ENCODE data around the gene LSAMP.

LSAMP gene

DNA sequence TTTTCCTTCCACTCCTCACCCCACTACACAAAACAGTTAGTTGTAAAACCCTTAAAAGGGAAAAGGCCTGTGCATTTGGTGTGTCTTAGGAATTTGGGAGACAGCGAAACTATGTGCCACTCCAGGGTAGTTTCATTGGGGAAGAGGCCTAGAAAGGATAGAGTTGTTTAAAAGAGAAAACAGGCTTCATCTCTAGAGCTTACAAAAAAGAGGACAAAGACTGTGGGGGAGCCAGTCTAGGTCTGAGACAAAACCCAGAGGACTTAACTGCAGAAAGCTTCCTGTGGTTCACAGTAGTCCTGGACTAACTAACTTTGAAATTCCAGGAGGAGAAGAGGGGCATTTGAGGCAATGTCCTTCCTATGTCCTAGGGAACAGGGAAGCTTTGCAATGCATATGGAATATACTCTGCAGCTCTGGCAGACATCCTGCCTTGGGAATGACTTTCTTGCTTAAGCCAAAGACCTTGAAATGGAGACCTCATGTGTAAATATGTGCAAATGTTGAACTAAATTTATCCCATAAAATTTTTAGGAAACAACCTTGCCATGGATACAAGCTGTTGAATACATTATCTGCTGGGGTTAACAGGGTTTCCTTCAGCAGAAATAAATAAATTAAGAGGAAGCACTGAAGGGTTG is 159.4 kb downstream of the LSAMP start:
- DNase-seq = no peak

DNA sequence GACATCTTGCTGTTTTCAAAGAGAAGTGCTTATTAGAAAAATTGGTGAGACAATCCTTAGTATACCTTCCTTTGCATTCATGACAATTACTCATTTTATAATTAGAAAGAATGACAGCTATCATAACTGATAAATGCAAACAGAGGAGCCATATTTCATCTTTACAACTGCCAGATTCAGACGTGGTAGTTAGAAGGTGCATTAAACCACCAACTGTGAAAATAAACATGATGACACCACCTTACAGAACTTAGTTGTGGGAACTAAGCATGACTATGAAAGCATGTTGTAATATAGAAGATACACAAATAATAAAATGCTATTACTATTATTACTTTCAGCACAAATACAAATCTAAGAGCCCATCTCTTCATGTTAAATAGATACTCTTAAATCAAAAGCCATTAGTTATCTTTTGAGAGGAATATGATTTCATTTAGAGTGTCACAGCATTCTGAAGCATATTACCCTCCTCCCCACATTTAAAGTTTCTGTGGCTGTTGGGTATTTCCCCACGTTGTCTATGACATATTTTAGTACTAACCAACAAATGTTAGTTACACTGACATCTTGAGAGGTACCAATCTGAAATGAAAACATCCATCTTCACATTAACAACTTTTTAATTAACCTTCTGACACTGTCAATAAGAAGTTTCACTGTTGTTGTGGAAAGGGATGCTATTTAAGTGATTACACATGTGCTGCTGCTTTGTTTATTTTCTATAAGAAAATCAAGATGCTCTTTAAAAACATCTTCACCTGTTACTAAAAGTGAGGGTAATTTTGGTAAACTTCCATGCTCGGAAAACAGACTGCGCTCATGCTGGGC is 163.8 kb downstream of the LSAMP start:
- no peak for DNase-seq

- no peak for DNase-seq
These were observed 165.1 kb downstream of the LSAMP start for GRCh38 chr3:116280130-116280740.

GRCh38 chr3:116276675-116277074 is 168.6 kb downstream of the LSAMP start:
- DNase-seq = no peak

DNA sequence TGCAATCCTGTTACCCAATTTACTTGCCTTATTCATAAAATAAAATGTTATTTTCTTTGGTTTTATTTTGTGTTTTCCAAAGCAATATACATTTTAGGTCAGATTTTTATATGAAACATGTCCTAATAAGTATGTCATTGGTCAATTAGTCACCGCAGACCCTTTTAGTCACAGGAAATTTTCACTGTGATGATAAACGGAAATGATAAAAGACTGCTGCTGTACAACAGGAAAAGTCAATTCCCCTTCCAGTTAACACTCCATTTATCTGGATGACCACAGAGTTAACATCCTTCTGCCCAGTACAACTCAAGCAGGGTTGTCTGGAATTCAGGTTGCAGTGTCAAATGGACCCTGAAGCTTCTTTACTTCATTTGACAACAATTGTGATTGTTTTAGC is 175.2 kb downstream of the LSAMP start:
- no peak for DNase-seq

DNA sequence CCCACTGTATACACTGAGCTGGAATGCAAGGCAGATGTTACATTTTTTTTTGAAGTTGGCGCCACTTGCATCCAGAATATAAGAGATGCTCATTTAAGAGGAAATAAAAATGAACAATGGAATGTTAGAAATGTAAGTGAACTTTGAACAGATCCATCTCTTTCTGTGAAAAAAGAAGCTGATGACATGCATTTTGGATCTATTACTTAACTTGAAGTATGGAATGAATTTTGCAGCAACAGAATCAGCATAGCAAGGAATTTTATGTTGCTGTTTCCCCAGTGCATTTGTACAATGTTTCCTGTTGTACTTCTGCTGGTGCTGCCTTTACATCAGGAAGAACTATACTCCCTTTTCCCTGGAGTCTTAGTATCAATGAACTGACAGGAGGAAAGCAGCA is 178.2 kb downstream of the LSAMP start:
- no peak for DNase-seq

DNA sequence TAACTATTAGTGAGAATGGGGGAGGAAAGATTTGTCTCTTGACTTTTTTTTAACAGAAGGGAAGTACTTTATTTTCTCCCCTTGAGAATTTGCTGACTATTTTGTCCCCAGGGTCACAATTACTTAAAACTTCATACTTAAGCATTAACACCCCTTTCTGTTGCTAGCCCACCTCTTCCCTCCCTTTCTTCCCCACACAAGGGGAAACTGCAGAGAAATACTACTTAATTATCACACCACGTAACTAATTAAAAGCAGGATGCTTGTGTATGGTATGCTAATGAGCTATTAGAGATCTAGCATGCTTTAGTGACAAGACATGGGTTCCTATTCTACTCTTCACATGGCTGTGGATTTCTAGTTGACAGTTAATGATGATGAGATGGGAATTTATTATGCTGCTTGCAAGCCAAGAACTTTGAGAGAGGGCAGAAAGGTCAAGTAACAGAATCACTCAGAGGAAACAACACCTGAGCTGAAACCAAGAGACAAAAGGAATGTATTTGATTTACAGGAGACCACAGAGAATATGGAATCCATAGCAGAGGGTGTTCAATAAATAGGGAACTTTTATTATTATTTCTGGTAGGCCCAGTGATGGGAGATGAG is 179.2 kb downstream of the LSAMP start:
- no peak for DNase-seq

- DNase-seq = no peak
These were observed 180.0 kb downstream of the LSAMP start for GRCh38 chr3:116265320-116265695.

GRCh38 chr3:116264546-116265319 is 180.6 kb downstream of the LSAMP start:
- DNase-seq = no peak

DNA sequence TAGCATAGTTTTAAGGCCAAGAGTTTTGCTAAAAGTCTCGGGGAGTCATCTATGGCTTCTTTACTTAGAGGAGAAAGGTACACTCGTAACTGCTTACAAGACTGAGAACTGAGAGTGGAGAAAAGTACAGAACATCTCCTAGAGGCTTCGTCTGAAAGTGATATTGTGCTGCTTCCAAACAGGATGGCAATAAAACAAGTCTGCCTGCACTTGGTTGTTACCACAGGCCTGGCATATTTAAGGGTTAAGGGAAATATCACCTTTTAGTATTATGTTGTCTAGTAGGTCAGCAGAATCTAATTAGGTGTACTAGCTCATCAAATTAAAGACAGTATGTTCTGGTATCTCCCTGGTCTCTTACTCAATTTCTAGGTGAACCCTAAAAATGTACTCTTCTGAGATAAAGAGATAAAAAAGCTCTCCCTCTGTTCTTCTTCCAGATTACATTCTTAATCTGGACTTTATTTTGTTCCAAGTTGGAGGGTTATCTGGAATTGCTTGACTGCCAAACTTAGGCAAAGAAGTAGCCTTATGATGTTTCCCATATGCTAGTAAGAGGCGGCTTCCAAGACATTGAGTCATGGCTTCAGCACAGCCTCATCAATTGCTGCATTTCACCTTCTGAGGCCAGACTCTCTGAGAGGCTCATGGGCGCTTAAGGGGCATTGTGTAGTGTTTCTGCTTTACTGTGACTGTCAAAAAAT is 181.3 kb downstream of the LSAMP start:
- no peak for DNase-seq

- DNase-seq = no peak
These were observed 184.8 kb downstream of the LSAMP start for GRCh38 chr3:116260491-116260890.

GRCh38 chr3:116259984-116260383 is 185.3 kb downstream of the LSAMP start:
- DNase-seq = no peak

- no peak for DNase-seq
These were observed 188.3 kb downstream of the LSAMP start for GRCh38 chr3:116256843-116257485.

GRCh38 chr3:116254541-116254940 is 190.7 kb downstream of the LSAMP start:
- no peak for DNase-seq

GRCh38 chr3:116253511-116253910 is 191.8 kb downstream of the LSAMP start:
- no peak for DNase-seq

DNA sequence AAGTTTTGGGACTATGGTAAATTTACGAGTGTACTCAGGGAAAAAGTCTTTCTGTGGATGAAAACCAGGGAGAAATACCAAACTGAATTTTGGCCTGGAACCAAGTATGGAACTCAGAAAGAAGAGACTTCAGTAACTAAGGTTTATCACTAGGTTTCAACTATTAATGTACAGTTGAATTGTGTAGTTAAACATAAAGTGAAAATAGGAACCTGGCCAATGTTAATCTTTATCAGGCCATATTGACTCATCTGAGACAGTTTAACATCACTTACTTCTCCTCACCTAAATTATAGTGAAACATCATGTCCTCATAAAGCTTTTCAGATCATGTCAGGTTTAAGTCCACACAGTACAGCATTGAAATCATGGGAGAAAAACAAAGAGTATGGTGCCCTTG is 197.7 kb downstream of the LSAMP start:
- DNase-seq = no peak

DNA sequence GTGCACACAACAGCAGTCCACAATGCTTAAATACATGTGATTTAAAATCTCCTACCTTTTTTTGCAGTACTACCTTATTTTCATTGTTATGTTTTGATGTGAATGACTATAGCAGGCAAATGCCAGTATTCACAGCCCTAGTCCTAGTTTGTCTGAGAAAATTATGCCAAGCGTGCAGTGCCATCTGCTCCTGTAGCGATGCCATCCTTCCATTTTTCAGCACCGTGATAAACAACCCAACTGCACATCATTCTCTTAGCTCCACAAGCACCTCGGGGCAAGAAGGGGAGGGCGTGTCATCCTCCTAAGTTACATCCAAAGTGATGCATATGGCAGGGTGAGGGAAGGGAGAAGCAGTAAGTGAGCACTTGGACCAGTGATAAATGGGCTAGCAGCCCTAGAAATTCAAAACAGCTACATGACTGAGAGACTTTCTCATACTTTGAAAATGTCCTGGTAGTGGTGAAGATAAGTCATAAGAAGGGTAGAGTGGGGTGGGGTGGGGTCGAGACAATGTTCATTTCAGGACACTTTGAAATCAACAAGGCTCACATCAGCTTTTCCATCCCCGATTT is 198.8 kb downstream of the LSAMP start:
- DNase-seq = no peak

DNA sequence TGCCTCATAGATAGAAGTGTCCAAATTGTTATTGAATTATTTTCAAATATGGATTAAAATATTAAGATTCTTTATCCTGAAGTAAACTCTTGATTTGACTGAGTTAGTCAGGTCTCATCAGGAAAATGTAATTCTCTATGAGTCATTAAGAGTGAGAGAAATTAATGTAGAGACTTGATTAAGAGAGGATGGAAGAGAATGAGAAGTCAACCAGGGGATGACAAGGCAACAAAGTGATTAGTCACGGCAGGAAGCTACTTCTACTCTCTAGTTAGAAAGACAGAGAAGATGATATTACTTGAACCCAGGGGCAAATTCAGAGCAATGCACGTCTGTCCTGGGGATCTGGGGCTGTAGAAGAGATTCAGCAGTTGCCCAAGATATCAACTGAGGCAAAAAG is 202.5 kb downstream of the LSAMP start:
- DNase-seq = no peak

- no peak for DNase-seq
These were observed 203.6 kb downstream of the LSAMP start for GRCh38 chr3:116241677-116242076.

DNA sequence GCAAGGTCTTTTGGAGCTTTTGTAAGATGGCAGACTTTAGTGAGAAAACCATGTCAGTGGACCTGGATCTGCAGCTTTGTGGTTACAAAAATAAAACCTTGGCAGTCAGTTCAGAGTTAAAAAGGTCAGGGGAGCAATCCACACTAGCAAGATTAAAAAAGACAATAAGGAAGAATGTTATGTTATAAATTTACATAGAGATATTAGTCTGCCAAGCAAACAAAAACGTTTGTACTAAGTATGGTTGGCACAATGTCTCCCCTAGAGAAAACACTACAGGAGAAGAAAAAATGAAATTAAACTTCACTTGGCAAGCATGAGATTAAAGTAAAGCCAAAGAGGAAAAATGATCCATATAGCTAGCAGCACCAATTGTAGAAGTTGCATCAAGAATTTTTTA is 205.0 kb downstream of the LSAMP start:
- DNase-seq = no peak

DNA sequence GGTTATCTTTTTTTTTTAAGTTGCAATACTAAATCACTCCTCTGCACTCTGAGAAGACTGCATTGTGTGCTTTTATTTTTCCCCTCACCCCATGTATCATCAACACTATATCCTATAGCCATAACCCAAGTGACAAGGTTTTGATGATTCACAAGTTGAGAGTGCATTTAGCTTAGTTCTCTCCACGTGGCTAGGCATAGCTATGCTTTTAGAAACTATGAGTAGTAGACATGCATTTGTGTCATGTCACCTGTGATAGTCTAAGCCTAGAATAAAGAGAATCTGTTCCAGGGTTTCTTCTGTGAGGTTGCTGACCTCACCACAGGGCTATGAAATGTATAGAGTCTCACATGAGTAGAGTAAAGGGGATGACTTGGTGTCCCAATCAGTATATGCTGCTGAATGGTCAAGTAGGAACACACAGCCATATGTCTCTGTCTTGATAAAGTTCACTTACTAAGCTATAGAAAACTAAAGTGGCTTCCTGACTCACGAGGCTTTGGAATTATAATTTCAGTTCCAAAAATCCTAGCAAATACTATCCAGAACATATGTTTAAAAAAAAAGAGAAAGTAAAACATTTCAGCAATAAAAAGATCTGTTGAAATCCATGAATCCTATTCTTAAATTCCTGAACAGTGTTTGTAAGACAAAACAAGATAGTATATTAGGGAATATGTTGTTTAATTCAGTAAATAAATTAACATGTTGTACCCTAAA is 206.3 kb downstream of the LSAMP start:
- DNase-seq = no peak

All from amniotic stem cell (primary cell).